Bronchial epithelial cell (primary cell): ENCODE data around the gene ARFGAP1. TPM values are rescaled to one million over a fixed set of nuclear protein-coding genes. Genes with fewer than 3 reads are reported as not detected.

Source experiments
- DNase-seq: peaks from one replicate; pipeline ENCODE4 v3.0.0-alpha.2; 2010; ENCODE audit warnings: low read depth
- FAIRE-seq: peaks from 2 replicates; lab custom pipeline; 2011; peaks lifted over from hg19 to GRCh38; lab: Jason Lieb, UNC
- H3K27me3 ChIP-seq: 2 replicates; pipeline ENCODE4 v1.5.1; 2011; ENCODE audit warnings: low read length; ENCODE audit not compliant: control insufficient read depth, insufficient read depth
- H3K36me3 ChIP-seq: 2 replicates; pipeline ENCODE4 v1.5.1; 2011; ENCODE audit warnings: low read length; ENCODE audit not compliant: control insufficient read depth, insufficient read depth
- H3K4me3 ChIP-seq: 2 replicates; pipeline ENCODE4 v1.5.1; 2011; ENCODE audit warnings: mild to moderate bottlenecking, low read depth, low read length, control low read depth
- total RNA-seq: library from RNA; depleted of rRNA; stranded (reverse); fragments of >200 nt; gene quantifications from 2 replicates; pipeline ENCODE4 v1.2.1, GENCODE V29; 2014
- TF ChIP-seq, protein P1 (sequence below): IDR thresholded peaks from 2 replicates; pipeline ENCODE4 v1.5.1; 2011; ENCODE audit warnings: mild to moderate bottlenecking, moderate library complexity, low read length, control low read depth, inconsistent platforms; ENCODE audit not compliant: insufficient read depth, severe bottlenecking

Gene ARFGAP1
- total RNA-seq, 1 donor from 2014 or later = 49.2 TPM

DNA sequence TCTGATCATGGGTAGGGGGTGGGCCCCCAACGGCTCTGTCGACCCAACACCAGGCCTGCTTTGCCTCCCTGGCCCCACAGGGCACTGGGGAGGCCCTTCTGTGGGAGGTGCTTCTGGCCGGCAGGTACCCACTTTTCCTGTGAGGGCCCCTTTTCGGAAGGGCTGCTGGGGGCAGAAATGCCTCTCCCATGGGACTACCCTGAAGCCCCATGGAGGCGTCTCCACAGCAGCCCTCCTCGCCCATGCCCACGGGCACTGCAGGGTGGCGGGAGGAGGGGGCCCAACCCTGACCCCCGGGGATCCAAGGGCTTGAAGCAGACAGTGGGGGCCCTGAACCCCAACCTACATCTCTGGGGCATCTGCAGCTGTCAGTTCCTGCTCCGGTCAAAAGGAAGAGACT is 34.6 kb upstream of the ARFGAP1 start:
- H3K27me3 ChIP-seq = no peaks in the 10 kb centered on the region
- no peak overlapping the region for H3K4me3 ChIP-seq
- FAIRE-seq = no peak
- DNase-seq = no peak
- no peaks in the 10 kb centered on the region for H3K36me3 ChIP-seq
- TF ChIP-seq, protein P1, sequence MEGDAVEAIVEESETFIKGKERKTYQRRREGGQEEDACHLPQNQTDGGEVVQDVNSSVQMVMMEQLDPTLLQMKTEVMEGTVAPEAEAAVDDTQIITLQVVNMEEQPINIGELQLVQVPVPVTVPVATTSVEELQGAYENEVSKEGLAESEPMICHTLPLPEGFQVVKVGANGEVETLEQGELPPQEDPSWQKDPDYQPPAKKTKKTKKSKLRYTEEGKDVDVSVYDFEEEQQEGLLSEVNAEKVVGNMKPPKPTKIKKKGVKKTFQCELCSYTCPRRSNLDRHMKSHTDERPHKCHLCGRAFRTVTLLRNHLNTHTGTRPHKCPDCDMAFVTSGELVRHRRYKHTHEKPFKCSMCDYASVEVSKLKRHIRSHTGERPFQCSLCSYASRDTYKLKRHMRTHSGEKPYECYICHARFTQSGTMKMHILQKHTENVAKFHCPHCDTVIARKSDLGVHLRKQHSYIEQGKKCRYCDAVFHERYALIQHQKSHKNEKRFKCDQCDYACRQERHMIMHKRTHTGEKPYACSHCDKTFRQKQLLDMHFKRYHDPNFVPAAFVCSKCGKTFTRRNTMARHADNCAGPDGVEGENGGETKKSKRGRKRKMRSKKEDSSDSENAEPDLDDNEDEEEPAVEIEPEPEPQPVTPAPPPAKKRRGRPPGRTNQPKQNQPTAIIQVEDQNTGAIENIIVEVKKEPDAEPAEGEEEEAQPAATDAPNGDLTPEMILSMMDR = no peak

DNA sequence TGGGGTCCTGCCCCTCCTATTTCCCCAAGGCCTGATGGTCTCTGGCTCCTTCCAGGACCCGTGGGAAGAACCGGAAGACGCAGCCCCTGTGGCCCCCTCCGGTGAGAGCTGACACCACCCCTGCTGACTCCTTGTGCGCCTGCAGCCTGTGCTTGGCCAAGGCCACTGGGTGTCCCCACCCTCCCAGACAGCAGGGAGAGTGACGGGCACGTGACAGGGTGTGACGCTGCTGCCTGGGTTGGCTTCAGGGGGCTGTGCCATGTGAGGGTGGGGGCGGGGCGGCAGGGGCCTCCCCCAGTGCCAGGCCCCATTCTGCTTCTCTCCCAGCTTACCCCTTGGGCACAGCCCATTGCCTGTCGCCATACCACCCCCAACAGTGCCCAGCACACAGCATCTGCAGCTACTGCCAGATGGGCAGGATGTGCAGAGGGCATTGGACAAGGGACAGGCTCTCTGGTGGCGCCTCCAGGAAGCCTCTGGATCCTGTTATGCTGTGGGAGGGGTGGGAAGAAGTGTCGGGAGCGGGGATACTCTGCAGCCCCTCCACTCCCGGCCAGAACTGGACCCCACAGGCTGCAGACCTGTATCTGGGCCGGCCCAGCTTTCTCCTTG is 34.0 kb upstream of the ARFGAP1 start:
- TF ChIP-seq, protein P1 = no peak
- no peak overlapping the region for H3K4me3 ChIP-seq
- DNase-seq = no peak

DNA sequence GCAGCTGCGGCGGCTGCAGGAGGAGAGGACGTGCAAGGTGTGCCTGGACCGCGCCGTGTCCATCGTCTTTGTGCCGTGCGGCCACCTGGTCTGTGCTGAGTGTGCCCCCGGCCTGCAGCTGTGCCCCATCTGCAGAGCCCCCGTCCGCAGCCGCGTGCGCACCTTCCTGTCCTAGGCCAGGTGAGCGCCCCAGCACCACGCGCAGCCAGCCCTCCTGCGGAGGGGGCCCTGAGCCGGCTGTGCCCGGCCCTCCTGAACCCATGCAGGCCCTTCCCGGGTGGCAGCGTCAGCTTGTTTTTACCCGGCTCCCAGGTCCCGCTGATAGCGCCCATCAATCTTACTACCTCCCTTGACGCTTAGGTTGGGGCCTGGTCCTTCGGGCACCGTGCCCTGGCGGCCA is 33.2 kb upstream of the ARFGAP1 start:
- DNase-seq (no peak), FAIRE-seq (no peak)
- no peak overlapping the region for H3K4me3 ChIP-seq
- TF ChIP-seq, protein P1 = no peak
- H3K27me3 ChIP-seq = no peaks in the 10 kb centered on the region
- no peaks in the 10 kb centered on the region for H3K36me3 ChIP-seq

More for the DNA sequence above, 34.0 kb upstream of the ARFGAP1 start:
- no peaks in the 10 kb centered on the region for H3K36me3 ChIP-seq
- FAIRE-seq = no peak
- H3K27me3 ChIP-seq = no peaks in the 10 kb centered on the region

DNA sequence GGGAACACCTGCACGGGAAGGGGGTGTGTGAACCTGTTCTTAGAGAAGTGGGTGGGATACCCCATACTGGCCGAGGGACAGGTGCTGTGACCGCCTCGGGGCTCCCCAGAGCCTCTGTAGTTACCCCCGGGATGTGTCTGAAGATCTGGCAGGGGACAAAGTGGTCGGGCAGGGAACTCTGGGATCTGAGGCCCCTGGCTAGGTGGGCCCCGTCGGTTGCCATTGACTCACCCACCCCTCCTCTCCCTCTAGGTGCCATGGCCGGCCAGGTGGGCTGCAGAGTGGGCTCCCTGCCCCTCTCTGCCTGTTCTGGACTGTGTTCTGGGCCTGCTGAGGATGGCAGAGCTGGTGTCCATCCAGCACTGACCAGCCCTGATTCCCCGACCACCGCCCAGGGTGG is 32.6 kb upstream of the ARFGAP1 start:
- no peak for DNase-seq
- FAIRE-seq = no peak
- Histone ChIP-seq H3K4me3 (no peak overlapping the region), H3K27me3 (no peaks in the 10 kb centered on the region), H3K36me3 (no peaks in the 10 kb centered on the region)
- TF ChIP-seq, protein P1 = no peak

DNA sequence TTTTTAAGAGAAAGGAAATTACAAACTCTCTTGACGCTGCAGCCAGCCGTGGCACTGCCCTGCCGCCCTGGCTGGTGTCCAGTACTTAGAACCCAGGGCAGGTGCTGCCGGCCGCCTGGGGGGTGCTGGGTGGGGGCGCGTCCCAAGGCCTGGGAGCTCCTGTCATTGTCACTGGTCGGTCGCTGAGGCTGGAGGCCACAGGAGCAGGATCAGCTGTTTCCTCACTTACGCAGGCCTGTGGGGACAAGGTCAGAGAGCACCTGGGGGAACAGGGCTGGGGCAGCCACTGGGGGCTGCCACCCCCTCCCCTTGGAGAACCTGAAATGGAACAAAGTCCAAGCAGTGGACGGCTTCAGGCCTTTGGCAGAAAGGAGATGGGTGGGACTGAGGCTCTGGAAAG is 31.3 kb upstream of the ARFGAP1 start:
- FAIRE-seq = no peak
- peaks cover 2% of the 10 kb centered on the region for H3K27me3 ChIP-seq
- H3K36me3 ChIP-seq = no peaks in the 10 kb centered on the region
- no peak for DNase-seq
- TF ChIP-seq, protein P1 = no peak
- H3K4me3 ChIP-seq = no peak overlapping the region

DNA sequence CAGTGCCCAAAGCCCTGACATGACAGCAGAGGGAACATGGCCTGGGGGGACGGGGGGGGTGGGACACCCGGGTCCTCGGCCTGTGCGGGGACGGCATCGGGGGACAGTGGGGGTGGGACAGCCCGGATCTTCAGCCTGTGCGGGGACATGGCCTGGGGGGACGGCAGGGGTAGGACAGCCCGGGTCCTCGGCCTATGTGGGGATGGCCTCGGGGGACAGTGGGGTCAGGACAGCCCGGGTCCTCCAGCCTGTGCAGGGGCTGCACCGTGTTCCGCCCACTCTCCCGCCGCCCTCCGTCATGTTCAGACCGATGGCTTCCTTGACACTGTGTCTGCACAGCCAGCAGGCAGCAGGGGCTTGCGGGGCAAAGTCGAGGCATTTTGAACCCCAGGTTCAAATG is 29.9 kb upstream of the ARFGAP1 start:
- TF ChIP-seq, protein P1 = no peak
- Histone ChIP-seq H3K36me3 (no peaks in the 10 kb centered on the region), H3K4me3 (no peak overlapping the region), H3K27me3 (peaks cover 8% of the 10 kb centered on the region)
- FAIRE-seq = no peak
- DNase-seq = no peak
